T1000 (cell line): ENCODE results near the gene NFATC1.
A peak's percentile ranks its signal among the peaks of the same experiment; 100 is the strongest.

ENCODE experiments used
- DNase-seq: peaks from one replicate; lab custom pipeline; 2025; ENCODE audit warnings: mixed read lengths; lab: John Stamatoyannopoulos, UW

NFATC1 gene

DNA sequence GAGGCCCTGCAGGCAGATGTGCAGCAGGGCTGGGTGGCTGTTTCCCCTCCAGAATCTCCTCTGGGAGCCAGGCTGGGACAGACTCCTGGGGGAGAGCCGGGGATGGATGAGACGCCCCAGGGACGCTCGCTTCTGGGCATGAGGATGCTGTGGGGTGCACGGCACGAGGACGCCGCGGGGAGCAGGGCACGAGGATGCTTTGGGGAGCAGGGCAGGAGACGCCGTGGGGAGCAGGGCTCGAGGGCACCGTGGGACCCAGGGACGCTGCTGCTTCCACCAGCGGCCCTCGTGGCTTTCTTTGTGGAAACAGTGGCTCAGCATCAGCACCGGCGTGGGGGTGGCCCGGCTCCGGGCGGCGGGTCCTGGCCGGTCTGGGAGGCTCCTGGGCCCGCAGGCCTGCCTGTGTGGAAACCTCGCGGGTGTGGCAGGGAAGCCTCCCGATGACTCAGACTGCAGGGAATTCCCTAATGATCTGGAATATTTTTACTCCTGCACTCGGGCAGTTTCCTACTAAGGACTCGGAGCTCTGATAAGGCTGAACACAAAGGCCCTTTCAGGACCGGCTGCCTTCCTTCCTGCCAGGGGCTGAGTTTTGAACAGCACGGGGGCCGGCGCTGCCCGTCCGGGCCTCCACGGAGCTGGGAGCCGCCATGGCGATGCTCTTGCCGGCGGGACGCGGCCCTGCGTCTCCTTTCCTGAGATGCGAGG lies 62.6 kb downstream of the NFATC1 start:
- DNase-seq, result peak; percentile 63

DNA sequence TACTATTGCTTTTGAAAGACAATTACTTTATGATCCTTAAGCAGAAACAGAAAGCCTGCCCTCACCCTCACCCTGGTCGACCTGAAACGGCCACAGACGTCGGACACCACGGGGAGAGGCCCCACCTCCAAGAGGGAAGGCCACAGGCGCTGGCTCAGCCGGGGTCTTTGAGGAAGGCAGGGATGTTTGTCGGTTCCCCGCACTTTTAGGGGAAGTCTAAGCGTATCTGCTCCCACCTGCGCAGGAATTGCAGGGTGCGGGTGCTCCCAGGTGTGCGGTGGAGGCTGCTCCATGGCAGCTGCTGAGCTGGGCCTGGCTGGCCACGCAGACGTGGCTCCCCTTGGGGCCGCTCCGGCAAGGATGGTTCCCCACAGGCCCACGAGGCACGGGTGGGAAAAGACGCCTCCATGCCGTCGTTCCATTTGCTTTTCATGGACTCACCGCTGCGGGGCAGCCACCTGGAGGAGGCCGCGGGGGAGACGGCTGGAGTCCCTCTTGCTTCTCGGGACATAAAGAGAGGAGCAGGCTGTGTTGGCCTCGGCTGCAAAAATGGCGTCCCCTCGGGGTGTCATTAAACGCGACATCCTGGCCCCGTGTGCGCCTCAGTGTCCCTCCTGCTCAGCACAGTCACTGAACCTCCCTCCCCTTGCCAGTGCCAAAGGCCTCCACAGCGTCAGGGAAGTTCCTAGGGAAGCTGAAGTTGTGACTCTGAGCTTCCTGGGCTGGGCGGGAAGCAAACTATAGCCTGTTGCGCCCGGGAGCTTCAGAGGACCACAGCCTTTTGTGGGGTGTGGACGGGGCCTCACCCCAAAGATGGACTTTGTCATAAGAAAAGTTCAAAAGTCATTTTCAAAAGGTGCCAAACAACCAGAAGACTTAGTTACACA lies 63.4 kb downstream of the NFATC1 start:
- no peak for DNase-seq

DNA sequence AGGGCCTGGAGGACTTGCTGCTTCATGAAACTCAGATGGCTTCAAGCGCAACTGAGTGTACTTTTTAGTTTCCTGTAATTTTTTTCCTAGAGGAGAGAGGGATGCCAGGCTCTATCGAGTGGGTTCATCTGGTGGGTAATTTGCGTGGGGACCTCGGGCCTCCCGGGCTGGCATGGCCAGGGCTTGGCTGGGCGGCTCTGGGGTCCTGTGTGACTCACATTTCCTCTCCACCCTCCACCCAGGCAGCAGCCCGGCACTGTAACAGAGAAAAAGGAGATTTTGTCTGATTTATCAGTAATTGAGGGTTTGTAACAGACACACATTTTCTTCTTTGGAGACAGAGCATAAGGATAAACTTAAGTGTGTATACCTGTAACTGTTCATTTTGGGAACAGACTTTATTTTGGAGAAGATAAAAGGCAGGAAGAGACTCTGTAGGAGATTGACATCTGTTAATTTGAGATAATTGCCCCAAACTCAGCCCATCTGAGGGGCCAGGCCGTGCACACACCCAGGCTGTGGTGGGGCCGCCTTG lies 64.3 kb downstream of the NFATC1 start:
- no peak for DNase-seq

DNA sequence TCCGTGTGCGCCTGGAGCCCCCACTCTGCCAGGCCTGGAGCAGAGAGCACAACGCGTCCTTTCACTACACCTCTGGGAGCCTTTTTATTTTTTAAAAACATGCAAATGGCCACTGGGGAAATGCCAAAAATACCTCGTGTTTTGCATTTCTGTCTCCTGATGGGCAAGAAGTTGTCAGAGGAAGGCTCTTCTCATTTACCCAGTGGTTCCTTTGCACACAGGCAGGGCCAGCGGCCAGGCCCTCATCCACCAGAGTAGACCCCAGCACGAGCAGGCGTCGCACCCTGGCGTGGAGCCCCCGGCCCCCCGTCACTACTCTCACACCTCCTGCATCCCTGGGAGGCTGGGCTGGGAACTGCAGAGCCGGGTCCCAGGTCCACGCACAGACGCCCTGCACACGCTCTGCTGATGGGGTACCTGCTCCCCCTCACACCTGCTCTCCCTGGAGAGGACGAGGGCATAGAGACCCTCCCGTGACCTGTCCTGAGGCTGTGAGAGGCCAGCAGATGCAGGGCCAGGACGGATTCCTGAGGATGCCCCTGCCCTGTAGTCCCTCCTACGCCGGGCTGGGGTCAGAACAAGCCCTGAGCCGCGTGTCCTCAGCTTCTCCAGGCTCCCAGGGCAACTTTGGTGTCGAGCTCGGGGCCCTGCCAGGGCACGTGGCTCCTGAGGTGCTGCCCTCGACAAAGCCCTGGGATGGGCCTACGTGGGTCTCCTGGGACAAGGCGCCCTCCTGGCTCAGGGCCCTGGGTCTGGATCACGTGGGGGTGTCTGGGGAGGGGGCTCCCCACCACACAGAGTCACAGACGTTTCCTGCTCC lies 65.0 kb downstream of the NFATC1 start:
- no peak for DNase-seq

DNA sequence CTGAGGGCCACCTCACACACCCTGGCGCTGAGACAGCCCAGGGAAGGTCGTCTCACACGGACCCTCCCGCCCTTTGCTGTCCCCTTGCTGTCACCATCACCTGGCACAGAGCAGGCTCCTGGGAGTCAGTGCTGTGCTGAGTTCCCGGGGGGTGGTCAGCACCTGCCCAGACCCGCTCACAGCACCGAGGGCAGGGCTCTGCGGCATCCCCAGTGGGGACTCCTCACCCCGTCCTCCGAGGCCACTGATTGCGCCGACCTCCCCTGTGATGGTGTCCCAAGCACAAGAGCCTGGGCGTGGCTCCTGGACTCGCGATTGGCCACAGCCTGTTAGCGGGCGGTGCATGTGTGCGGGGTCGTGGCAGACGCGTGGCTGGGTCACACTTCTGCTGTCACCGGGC lies 65.9 kb downstream of the NFATC1 start:
- DNase-seq, result no peak

DNA sequence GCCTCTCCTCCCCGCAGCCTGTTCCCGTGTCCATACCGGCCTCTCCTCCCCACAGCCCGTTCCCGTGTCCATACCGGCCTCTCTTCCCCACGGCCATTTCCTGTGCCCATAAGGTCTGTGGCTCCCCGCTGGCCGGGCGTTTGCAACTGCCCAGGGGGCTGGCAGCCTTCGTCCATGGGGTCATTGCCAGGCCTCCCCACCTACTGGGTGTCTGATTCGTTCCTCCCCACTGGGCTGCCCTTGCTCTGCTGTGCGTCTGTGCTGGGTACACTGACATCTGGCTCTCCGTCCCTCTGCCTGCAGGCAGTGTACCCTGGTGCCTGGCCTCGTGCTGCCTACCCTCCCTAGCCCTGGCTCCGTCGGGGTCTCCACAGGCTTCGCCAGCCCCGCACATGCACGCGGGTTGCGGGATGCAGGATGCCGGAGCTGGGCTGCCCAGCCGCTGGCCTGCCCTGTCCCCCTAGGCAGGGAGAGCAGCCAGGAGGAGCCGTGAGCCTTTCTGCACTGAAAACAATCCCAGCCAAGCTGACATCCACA lies 67.8 kb downstream of the NFATC1 start:
- no peak for DNase-seq

DNA sequence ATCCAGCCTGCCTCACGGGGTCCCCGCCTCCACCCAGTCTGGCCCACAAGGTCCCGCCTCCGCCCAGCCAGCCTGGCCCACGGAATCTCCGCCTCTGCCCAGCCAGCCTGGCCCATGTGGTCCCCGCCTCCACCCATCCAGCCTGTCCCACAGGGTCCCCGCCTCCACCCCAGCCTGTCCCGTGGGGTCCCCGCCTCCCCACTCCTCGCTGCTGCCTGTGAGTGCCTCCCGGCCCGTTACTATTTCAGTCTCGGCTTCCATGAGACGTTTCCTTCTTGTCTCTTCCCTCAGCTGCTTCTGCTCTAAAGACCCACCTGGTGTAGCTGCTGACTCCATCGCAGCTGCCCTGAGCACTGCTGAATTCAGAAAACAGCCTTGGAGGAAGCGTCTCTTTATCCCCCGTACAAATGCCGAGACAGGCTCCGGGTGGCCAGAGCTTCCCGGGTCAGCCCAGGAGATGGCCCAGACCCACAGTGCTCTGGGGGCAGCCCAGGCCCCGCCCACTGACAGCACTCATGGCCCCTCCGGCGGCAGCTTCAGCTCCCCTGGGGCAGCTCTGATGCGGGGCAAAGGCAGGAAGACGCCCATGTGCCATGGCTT lies 69.8 kb downstream of the NFATC1 start:
- peak; percentile 50 for DNase-seq

DNA sequence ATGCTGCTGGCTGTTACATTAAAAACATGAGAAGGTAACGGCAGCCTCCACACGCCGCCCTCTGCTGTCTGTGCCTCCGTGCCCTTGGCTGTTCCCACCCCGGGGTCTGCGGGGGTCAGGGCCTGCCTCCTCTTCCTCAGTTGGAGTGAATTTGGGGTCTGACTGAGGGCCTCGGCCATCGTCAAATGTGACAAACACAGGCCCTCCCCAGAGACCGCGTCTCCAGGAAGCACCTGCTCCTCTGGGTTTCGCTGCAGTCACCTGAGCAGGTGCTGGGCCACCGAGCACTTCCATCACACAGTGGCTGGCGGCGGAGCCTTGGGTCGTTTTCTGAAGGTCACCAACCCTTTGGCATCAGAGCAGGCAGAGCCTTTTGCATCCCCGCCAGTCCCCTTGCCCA lies 70.9 kb downstream of the NFATC1 start:
- DNase-seq, result no peak

DNA sequence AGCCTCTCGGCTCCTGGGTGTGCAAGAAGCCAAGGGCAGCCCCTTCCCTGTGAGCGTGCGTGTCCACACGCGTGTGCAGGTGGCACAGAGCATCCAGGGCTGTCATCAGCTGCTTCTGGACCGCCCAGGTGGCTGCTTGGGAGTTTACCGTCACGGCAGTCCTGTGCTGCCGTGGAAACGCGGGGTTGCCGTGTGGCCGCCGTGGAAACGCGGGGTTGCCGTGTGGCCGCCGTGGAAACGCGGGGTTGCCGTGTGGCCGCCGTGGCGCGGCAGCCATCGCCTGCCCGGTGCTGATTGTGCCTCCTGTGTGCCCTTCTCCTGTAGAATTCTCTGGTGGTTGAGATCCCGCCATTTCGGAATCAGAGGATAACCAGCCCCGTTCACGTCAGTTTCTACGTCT lies 71.4 kb downstream of the NFATC1 start:
- no peak for DNase-seq

DNA sequence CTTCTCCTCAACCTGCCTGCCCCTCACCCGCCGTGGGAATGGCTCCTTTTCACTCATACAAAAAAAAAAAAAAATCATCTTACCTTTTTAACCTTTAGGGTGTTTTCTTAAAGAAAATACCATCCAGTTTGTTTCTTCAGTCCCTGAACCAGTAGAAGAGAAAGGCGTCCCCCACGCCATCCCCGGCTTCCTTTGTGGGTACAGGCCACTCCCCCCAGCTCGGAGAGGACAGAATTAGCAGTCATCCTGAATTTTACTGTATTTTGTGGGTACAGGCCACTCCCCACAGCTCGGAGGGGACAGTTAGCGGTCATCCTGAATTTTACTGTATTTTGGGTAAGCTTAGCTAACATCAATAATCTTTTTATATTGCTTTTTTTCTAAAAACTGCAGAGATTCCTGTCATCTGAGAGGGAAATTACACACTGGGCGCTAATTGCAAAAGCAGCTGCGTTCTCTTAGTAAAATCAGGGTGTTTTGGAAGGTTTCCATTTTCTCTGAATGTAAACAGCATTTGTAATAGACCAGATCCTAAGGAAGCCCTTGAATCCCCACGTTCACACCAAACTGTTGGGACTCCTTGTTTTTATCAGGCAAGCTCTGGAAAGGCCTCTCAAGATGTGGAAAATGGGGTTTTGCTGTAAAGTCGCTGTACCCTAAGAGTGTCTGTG lies 72.5 kb downstream of the NFATC1 start:
- DNase-seq, result no peak

DNA sequence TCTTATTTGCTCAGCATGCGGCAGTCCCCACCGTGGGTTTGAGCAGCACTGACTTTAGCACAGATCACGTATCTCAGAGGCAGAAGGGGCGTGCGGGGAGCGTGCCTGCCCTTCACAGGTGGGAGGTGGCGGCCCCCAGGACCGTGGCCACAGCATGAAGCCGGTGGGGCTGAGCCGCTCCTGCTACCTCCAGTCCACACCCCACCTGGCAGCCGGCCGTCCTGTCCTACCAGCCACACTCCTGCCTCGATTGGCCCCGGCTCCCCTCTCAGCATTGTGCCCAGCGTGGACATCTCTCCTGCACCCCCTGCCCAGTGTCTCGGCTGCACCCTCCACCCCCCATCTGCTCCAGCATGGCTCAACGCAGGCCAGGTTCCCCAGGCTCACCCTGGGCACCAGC lies 73.6 kb downstream of the NFATC1 start:
- DNase-seq, result no peak

DNA sequence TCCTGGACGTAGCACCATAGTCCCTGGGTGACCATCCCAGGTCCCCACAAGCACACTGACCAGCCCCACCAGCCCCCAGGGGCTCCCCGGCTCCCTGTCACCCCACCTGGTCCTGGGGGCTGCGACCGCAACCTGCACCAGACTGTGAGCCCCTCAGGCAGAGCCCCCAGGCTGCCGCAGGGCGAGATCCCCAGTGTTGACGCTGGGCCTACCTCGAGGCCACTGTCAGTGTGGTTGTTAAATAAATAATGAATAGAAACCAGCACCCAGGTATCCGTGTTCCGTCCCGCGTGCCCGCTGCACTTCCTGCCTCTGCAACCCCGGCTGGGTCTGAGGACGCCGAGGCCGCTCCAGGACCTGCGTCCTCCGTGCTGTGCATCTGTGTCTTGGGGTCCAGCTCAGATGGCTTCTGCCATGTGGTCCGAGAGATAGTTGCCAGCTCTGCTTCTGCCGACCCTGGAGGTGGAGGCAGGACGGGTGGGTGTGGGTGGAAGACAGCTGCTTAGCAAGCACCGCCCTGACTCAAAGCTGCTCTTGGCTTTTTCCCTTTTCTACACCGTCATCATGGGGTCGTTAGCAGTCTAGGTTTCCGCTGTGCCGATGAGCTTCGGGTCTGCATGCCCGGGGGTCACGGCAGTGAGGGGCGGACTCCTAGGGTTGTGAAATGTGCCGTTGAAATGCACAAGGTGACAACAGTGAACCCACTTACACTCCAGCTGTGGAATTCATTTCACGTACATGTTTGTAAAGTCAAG lies 74.2 kb downstream of the NFATC1 start:
- no peak for DNase-seq

DNA sequence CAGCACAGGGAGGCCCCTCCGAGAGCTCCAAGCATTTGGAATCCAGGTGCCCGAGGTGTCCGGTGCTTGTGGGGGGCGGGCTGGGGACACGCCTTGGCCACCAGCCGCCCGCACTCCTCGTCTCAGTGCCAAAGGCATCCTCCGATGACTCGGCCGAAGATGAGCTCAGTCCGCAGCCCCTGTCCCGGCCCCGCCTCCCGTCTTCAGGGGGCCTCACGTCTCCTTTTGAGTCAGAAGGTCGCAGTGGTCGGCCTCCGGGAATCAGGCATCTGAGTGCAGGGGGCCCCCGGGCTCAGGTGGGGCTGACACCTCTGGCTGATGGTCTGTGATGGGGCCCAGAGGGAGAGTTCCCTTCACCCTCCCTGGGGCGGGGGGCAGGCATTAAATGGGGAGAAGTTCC lies 74.8 kb downstream of the NFATC1 start:
- DNase-seq, result no peak

DNA sequence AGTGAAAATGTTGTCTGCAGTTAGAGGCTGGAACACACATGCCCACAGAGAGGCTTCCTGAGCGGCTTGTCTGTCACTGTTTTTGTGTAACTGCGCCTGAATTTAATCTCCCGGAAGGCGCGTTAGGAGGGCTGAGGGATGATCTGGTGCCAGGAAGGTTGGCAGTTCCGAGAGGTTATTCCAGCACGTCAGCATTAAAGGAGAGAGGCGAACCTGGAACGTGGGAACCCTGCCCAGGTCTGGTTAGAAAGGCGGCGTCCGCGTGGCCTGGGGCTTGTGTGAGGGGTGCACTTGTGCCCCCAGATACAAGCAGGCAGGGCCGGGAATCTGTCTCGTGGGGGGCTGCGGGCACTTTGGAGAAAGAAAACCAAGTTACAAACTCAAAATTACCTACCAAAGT lies 75.3 kb downstream of the NFATC1 start:
- DNase-seq, result no peak

DNA sequence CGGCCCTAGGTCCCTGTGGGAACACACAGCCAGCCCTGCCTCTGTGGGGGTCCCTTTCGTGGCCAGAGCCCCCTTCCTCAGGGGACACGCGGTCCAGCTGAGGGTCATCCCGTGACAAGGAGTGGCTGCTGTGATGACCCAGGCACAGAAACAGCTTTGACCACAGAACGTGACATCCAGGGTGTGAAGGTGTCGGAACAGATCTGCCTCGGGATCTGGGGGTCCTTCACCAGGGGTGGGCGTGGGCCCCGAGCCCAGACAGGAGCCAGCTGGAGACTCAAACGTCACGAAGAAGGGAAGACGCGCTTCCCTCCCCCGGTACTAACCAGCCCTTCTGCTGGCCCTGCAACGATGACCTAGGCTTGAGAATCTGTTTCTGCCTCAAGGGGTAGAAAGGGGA lies 75.9 kb downstream of the NFATC1 start:
- no peak for DNase-seq

DNA sequence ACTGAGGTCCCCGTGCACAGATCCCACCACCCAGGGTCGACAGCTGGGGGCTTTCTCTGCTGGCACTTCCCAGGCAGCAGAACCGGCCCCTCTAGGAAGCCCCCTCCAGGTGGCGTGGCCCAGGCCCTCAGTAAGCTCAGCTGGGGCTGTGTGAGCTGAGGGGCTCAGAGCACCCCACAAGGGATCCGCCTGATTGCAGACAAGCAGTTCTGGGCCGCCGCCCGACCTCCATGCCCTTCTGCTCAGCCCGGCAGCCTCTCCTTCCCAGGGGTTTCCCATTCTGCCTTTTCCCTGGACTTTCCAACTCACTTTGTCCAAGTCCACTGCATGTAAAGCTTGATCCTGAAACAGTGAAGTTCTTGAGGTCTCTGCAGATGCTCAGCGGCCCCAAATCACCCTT lies 76.4 kb downstream of the NFATC1 start:
- no peak for DNase-seq

DNA sequence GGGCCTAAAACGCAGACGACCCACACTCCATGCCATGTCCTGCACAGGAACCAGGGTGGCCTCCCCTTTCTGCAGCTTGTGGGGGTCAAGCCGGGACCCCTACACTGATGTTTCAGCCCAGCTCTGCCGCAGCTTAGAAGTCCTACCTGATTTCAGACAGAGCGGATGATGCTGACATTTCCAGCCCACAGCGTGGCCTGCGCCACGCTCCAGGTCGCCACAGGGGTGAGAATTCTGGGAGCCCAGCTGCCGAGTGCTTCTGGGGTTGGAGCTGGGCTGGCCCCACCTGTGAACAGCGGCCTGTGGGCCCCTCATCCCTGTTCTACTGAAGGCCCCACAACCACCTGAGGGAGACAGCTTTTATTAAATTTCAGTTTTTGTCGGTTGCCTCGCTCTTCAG lies 77.2 kb downstream of the NFATC1 start:
- DNase-seq, result no peak

DNA sequence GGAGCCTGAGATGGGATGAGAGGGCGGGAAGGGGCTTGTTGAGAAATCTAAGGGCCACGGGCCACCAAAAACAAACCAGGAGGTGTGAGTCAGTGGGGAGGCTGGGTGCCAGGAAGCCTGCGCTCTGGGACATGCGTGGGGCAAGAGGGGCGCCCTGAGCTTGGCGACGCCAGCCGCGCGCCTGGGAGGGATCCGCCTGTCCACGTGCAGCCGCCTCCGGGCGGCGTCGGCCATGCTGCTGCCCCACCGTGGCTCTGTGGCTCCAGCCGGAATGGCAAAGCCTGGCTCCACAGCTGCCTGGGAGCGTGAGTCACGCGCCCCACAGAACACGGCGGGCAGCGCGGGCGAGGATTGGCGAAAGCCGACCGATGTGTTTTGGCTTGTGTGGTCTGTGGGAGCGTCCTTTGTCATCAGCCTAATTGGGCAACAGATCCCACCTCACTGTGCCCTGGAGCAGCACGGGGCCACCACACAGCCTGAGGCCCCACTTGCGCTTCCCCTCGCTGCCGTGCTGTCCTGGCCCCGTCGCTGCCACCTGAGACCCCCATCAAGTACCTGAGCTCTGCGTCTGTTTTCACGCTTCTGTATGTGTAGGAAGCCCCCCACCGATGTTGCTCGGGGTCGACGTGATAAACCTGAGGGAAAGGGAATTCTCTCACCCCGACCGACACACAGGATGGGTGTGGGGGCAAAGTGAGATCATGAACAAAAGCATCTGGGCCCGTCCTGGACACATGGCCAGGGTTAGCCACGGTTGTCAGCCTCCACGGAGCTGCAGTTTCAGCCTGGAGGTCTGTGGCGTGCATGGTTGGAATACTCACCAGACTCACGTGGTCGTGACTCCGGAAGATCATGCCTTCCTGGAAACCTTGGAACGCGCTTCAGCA lies 80.5 kb downstream of the NFATC1 start:
- DNase-seq, result no peak

DNA sequence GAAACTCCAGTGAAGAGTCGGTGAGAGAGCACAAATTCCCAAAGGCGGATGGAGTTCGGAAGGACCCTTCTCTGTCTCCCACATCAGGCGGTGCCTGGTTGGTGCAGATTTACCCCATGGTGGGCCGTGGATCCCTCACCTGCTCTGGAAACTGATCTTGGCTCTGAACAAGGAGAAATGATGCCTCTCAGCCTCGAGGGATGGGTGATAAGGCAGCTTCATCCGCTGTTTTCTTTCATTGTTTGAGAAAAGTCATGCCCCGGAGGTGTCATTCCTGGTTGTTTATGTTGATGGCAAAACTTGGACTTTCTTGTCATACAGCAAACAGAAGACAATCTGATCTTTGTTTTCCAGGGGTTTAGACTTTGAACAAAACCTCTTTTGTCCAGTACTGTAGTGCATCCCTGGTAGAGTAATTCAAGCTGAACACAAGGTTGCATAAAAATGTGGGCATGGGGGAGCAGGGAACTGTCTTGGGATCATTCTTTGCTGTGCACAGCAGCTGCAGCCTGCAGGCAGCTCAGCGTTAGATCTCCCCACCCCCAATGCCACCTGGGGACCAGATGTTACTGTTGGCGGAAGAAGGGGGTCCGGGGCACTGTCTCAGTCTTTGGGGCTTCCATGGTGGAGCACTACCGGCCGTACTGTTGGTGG lies 81.3 kb downstream of the NFATC1 start:
- DNase-seq, result no peak
